ENCODE data around the gene LENEP. TPM values are rescaled to one million over a fixed set of nuclear protein-coding genes. Genes with fewer than 3 reads are reported as not detected.

The LENEP gene, protein sequence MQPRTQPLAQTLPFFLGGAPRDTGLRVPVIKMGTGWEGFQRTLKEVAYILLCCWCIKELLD
- under 1 TPM; 0.79 to 0.80 TPM for total RNA-seq

GRCh38 chr1:154993572-154994268 is at the start of gene LENEP:
Gene LENEP, plus strand, starts transcription at chr1:154993586. Its CDS starts 22 bp downstream, at chr1:154993608.
- H3K27ac Mint-ChIP-seq, result no peak within 1 kb of the TSS
- H3K4me3 Mint-ChIP-seq, result no peak within 1 kb of the TSS
- no peak for DNase-seq
- CTCF ChIA-PET, result interaction anchor here (0.7 to 8.6 kb wide), 8 partner anchors 10 to 907 kb away, joined by 3 to 82 read pairs (median 4); partner anchors contain the start of gene FLAD1
- H3K9me3 Mint-ChIP-seq (ENCODE audit: low read depth), result no peaks in the 10 kb centered on the region
- intact Hi-C loops (cut with DNase I, micrococcal nuclease), result no loop called here
- no peaks in the 10 kb centered on the region for H3K27me3 Mint-ChIP-seq
- ATAC-seq, result no peak
- H3K36me3 Mint-ChIP-seq (ENCODE audit: low read depth), result peaks cover 9% of the 10 kb centered on the region
- peaks cover 26% of the 10 kb centered on the region for H3K4me1 Mint-ChIP-seq
- POLR2A ChIA-PET, result interaction anchor here (1.1 to 1.3 kb wide), 2 partner anchors 14 to 20 kb away, joined by 3 to 4 read pairs; no protein-coding TSS in a partner anchor

DNA sequence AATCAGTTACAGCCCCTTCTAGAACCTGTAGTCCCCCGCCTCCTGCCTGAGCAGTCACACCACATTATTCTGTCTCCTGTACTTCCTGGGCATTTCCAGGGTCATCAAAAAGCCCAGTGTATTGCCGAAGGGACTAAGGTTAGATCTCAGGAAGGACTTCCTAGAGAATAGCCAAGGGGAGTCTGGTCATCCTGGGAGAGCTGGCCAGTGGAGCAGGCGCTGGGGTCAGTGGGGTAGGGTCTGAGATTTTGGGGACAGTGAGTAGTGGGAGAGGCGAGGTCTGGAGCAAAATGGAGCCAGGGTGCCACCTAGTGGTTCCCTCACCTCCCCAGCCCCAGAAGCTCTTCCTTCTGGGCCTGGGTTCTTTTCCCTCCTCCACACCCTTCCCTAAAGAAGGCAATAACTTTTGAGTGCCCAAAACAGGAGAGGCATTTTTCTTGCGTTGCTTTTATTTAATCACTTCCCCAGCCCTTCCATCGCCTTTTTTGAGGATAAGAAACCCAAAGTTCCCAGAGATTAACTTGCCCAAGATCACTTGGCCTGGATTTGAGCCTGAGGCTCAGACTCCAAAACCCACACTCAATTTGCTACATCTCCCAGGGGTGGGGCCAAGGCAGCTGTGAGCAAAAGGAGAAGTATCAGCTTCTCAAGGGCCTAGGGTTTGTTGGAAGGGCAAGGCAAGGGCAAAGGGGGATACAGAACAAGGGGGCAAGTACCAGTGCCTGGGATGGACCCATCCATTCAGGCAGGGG is 49.6 kb upstream of the LENEP start:
- DNase-seq (peak; percentile 70), ATAC-seq (peak; percentile 48)
- Mint-ChIP-seq H3K27me3 (no peaks in the 10 kb centered on the region), H3K36me3 (ENCODE audit: low read depth) (peaks cover 4% of the 10 kb centered on the region), H3K9me3 (ENCODE audit: low read depth) (no peaks in the 10 kb centered on the region), H3K4me3 (no peak overlapping the region), H3K4me1 (peaks cover 53% of the 10 kb centered on the region), H3K27ac (peak overlapping the region; percentile 90)
- intact Hi-C loops (cut with DNase I, micrococcal nuclease), result no loop called here
- ChIA-PET POLR2A (interaction anchor here (0.6 to 1.6 kb wide), 2 partner anchors 25 to 275 kb away, joined by 3 to 9 read pairs; no protein-coding TSS in a partner anchor), CTCF (interaction anchor here (0.5 to 1.5 kb wide), 16 partner anchors 16 to 378 kb away, joined by 3 to 4 read pairs (median 3); partner anchors contain the start of gene ADAM15)

DNA sequence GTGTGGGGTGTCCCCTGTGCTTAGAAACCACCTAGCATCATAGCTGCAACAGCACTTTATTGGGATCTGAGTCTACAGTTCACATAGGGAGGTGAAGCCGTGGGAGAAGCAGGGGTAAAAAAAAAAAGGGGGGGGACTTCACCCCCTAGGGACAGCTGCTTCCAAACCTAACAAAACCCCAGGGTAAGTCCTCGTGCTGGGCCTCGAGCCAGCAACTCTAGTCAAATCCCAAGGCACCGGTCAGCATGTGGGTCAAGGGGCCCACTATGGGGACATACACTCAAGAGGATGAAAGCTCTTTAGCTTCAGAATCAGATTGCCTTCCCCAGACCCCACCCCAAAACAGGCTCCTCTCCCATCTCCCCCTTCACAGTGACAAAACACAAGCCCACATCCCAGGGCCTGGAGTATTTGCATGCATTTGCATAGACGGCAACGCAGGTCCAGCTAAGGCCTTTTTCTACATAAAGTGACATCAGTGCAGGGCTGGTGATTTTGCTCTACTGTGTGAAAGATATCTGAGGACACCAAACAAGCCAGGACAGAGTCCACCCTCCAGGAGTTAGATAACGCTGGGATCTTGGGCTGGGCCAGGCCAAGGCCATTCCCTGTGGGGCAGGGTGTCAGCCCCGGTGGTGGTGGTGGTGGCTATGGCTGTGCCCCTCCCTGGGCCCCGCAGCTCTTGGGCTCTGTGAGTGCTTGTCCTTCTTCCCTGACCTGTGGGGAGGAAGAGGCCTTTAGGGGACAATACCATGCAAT is 48.8 kb upstream of the LENEP start:
- Mint-ChIP-seq H3K4me1 (peaks cover 50% of the 10 kb centered on the region), H3K36me3 (ENCODE audit: low read depth) (peaks cover 5% of the 10 kb centered on the region), H3K9me3 (ENCODE audit: low read depth) (no peaks in the 10 kb centered on the region), H3K27me3 (no peaks in the 10 kb centered on the region), H3K4me3 (no peak overlapping the region), H3K27ac (peak overlapping the region; percentile 90)
- ChIA-PET CTCF (interaction anchor here (0.5 to 1.9 kb wide), 14 partner anchors 8 to 379 kb away, joined by 3 to 7 read pairs (median 3); partner anchors contain the start of genes ADAM15 and PMVK), POLR2A (interaction anchor here (0.6 to 1.6 kb wide), 3 partner anchors 8 to 276 kb away, joined by 3 to 9 read pairs (median 3); partner anchors contain the start of gene PMVK)
- no peak for ATAC-seq
- intact Hi-C loops (cut with DNase I, micrococcal nuclease), result no loop called here
- no peak for DNase-seq

- no peaks in the 10 kb centered on the region for H3K9me3 Mint-ChIP-seq (ENCODE audit: low read depth)
- peak overlapping the region; percentile 25 for H3K27ac Mint-ChIP-seq
- no peak overlapping the region for H3K4me3 Mint-ChIP-seq
- peaks cover 45% of the 10 kb centered on the region for H3K4me1 Mint-ChIP-seq
- H3K36me3 Mint-ChIP-seq (ENCODE audit: low read depth), result peaks cover 5% of the 10 kb centered on the region
- ATAC-seq, result no peak
- ChIA-PET CTCF (interaction anchor here (0.6 to 2.1 kb wide), 6 partner anchors 9 to 386 kb away, joined by 3 to 12 read pairs (median 7); partner anchors contain the start of genes PBXIP1 and PMVK), POLR2A (interaction anchor here (0.7 kb wide), 1 partner anchor 9 kb away, joined by 3 read pairs; the partner anchor contains the start of gene PMVK)
- H3K27me3 Mint-ChIP-seq, result no peaks in the 10 kb centered on the region
- DNase-seq, result no peak
- intact Hi-C loops (cut with DNase I, micrococcal nuclease), result no loop called here
Measured at GRCh38 chr1:154945160-154945961, 48.0 kb upstream of the LENEP start.

DNA sequence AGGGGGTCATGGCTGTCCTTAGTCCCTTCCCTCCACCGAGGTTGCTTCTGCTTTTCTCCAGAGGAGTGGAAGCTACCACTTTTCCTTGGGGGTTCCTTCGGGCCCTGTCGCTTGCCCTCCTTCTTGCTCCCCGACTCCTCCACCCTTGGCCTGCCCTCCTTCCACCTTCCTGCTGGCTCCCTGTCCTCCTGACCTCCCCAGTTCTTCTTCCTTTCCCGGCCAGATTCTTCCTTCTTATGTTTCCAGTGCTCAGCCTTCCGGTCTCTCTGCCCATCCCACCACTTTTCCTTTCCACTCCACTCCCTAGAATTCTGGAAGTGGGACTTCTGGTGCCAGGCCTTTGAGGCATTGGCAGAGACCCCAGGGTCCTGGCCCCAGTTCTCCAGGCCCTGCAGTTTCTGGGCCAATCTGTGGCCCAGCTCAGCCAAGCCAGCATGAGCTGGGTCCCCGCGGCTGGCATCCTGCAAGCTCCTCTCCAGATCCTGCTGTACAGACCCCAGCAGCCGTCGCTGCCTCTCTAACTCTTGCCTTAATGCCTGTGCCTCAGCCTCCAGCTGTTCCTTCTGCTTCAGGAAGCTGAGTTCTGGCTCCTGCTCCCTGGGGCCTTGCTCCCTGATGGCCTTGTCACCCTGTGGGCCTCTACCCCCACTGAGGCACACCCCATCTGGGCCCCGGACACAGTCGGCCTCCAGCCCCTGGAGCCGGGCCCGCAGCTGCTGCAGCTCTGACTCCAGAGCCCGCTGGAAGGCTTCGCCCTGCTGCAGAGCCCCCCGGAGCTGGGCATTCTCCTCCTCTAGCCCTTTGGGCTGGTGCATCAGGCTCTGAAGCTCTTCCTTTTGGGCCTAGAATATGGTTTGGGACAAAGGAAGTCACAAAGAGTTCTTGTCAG is 47.2 kb upstream of the LENEP start:
- ATAC-seq (no peak), DNase-seq (no peak)
- peaks cover 45% of the 10 kb centered on the region for H3K4me1 Mint-ChIP-seq
- no peaks in the 10 kb centered on the region for H3K27me3 Mint-ChIP-seq
- peak overlapping the region; percentile 31 for H3K27ac Mint-ChIP-seq
- H3K4me3 Mint-ChIP-seq, result no peak overlapping the region
- ChIA-PET CTCF (interaction anchor here (0.6 to 2.1 kb wide), 6 partner anchors 9 to 386 kb away, joined by 3 to 12 read pairs (median 5); partner anchors contain the start of genes PBXIP1 and PMVK), POLR2A (no interaction called here)
- no peaks in the 10 kb centered on the region for H3K9me3 Mint-ChIP-seq (ENCODE audit: low read depth)
- H3K36me3 Mint-ChIP-seq (ENCODE audit: low read depth), result peaks cover 12% of the 10 kb centered on the region
- intact Hi-C loops (cut with DNase I, micrococcal nuclease), result no loop called here

DNA sequence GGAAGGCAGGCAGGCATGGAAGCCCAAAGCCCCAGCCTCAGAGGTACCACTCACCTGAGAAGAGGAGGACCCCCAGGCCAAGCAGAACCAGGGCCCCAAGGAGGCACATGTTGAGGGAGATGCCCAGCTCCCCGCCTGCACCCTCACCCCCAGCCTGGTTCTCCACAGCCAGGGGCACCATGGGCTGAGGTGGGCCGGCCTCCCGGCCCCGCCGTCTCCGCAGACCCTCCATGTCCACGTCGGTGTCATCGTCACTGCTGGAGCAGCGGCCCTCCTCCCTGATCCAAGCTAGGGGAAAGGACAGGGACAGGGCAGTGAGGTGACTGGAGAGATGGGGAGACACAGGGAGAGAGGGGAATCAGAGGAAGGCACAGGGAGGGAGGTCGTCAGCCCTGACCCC is 45.3 kb upstream of the LENEP start:
- ATAC-seq (no peak), DNase-seq (no peak)
- peak overlapping the region; percentile 34 for H3K27ac Mint-ChIP-seq
- H3K27me3 Mint-ChIP-seq, result no peaks in the 10 kb centered on the region
- no peaks in the 10 kb centered on the region for H3K9me3 Mint-ChIP-seq (ENCODE audit: low read depth)
- intact Hi-C loops (cut with DNase I, micrococcal nuclease), result no loop called here
- peaks cover 12% of the 10 kb centered on the region for H3K36me3 Mint-ChIP-seq (ENCODE audit: low read depth)
- H3K4me3 Mint-ChIP-seq, result no peak overlapping the region
- ChIA-PET POLR2A (interaction anchor here (0.8 kb wide), 1 partner anchor 12 kb away, joined by 3 read pairs; the partner anchor contains the start of gene PMVK), CTCF (interaction anchor here (0.7 kb wide), 1 partner anchor 388 kb away, joined by 3 read pairs; no protein-coding TSS in a partner anchor)
- peaks cover 45% of the 10 kb centered on the region for H3K4me1 Mint-ChIP-seq

DNA sequence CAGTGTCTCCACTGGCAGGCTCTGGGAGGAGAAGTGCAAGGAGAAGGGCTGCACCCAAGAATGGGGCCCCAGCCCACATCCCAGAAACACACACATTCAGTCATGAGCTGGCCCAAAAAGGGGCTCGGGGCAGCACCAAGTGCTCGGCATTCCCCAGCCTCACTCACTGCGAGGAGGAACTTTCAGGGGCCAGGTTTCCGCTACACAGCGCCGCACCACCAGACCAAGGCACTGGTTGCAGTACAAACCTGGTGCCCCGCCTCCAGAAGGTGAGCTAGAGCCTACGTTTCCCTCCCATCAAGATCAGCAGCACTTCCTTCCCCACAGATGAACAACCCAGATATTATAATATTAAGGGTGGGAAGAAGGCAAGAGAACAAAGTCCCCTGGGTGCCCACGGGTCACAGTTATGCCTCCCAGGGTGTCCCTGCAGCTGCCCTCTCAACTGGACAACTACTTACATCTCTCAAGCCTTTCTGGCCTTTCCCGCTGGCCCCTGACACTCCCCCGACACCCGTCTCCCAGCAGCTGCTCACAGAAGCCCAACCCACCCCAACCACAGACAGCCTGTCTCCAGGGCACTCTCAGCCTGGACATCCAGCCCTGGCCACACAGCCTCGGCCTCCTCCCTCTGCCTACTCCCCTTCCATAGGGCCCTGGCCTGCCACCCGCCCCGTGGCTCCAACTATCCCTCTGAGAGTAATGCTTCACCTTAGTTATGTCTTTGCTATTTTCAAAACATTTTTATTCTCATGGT is 41.3 kb upstream of the LENEP start:
- Mint-ChIP-seq H3K27me3 (no peaks in the 10 kb centered on the region), H3K27ac (peak overlapping the region; percentile 95), H3K36me3 (ENCODE audit: low read depth) (peaks cover 12% of the 10 kb centered on the region), H3K4me1 (peaks cover 73% of the 10 kb centered on the region), H3K4me3 (peak overlapping the region; percentile 73), H3K9me3 (ENCODE audit: low read depth) (no peaks in the 10 kb centered on the region)
- CTCF ChIA-PET, result interaction anchor here (0.7 to 3.3 kb wide), 11 partner anchors 22 to 393 kb away, joined by 3 to 15 read pairs (median 4); partner anchors contain the start of genes ADAM15 and CKS1B
- DNase-seq (peak; percentile 83), ATAC-seq (peak; percentile 61)
- intact Hi-C loops (cut with DNase I, micrococcal nuclease), result no loop called here
- POLR2A ChIA-PET, result interaction anchor here (0.5 to 3.0 kb wide), 3 partner anchors 9 to 44 kb away, joined by 3 to 10 read pairs (median 3); partner anchors contain the start of gene PMVK

DNA sequence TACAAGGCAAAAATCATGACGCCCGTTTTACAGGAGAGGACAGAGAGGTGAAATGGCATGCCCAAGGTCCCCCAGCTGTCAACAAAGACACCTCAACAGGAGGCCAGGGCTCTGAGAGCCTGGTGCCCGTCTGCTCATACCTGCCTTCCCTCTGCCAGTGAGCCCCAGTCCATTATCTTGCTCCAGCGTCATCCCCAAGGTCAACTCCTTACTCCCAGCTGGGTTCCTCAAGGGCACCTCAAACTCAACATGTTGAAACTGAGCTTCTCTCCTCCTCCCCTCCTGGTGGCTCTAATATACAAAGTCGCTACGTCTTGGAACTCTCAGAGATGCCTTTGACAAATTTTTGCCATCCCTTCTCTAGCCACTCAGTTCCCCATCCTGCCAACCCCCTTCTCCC is 40.7 kb upstream of the LENEP start:
- Mint-ChIP-seq H3K27ac (peak overlapping the region; percentile 95), H3K36me3 (ENCODE audit: low read depth) (peaks cover 12% of the 10 kb centered on the region), H3K9me3 (ENCODE audit: low read depth) (no peaks in the 10 kb centered on the region), H3K4me1 (peaks cover 78% of the 10 kb centered on the region), H3K4me3 (peak overlapping the region; percentile 73), H3K27me3 (no peaks in the 10 kb centered on the region)
- no peak for ATAC-seq
- DNase-seq, result no peak
- intact Hi-C loops (cut with DNase I, micrococcal nuclease), result no loop called here
- ChIA-PET POLR2A (interaction anchor here (0.5 to 3.0 kb wide), 2 partner anchors 17 to 44 kb away, joined by 3 to 10 read pairs; partner anchors contain the start of gene PMVK), CTCF (interaction anchor here (0.7 to 3.3 kb wide), 9 partner anchors 21 to 393 kb away, joined by 3 to 15 read pairs (median 5); partner anchors contain the start of genes ADAM15 and CKS1B)
